GM12878 (cell line): ENCODE measurements around the gene ERAL1. TPM values are rescaled to one million over a fixed set of nuclear protein-coding genes. Genes with fewer than 3 reads are reported as not detected.

ENCODE experiments used
- ASH2L ChIP-seq: fragments of 300-600, 200-600 bp; sonication (generic); IDR thresholded peaks from 2 replicates; pipeline ENCODE4 v1.6.1; 2017; ENCODE audit warnings: low read depth, mild to moderate bottlenecking, borderline replicate concordance
- CHD2 ChIP-seq: IDR thresholded peaks from 2 replicates; pipeline ENCODE4 v1.6.1; 2011; ENCODE audit warnings: low read depth, low read length, improper control_type of control experiment, borderline replicate concordance
- GATAD2B ChIP-seq: fragments of 450-650 bp; conservative IDR thresholded peaks from 2 replicates; pipeline ENCODE4 v1.6.1; 2017; ENCODE audit warnings: low read depth, mild to moderate bottlenecking, moderate library complexity
- HDAC6 ChIP-seq: fragments of 200-600 bp; sonication (generic); IDR thresholded peaks from one replicate; pipeline ENCODE4 v1.8.0; 2017; ENCODE audit warnings: antibody characterized with exemption; ENCODE audit not compliant: unreplicated experiment
- KDM1A ChIP-seq: fragments of 200-600 bp; sonication (generic); IDR thresholded peaks from 2 replicates; pipeline ENCODE4 v1.6.1; 2016; ENCODE audit warnings: borderline replicate concordance
- MEF2A ChIP-seq: IDR thresholded peaks from 2 replicates; pipeline ENCODE4 v1.6.1; 2011; ENCODE audit warnings: low read depth, mild to moderate bottlenecking, low read length, moderate library complexity; ENCODE audit not compliant: insufficient read depth
- MLLT1 ChIP-seq: fragments of 450-650 bp; IDR thresholded peaks from 2 replicates; pipeline ENCODE4 v1.6.1; 2016; ENCODE audit warnings: mild to moderate bottlenecking
- MTA2 ChIP-seq: fragments of 450-650 bp; IDR thresholded peaks from 2 replicates; pipeline ENCODE4 v1.6.1; 2016; ENCODE audit warnings: low read depth, mild to moderate bottlenecking, moderate library complexity
- NRF1 ChIP-seq: conservative IDR thresholded peaks from 2 replicates; pipeline ENCODE4 v1.6.1; 2011; ENCODE audit warnings: mild to moderate bottlenecking, low read depth, low read length, improper control_type of control experiment
- RELA ChIP-seq: fragments of 450-650 bp; IDR thresholded peaks from 2 replicates; pipeline ENCODE4 v1.8.0; 2014; ENCODE audit warnings: borderline replicate concordance; ENCODE audit not compliant: partially characterized antibody
- RFX5 ChIP-seq: IDR thresholded peaks from 2 replicates; pipeline ENCODE4 v1.6.1; 2011; ENCODE audit warnings: low read depth, low read length, improper control_type of control experiment
- ZBED1 ChIP-seq: IDR thresholded peaks from 2 replicates; pipeline ENCODE4 v1.6.1; 2016; ENCODE audit warnings: borderline replicate concordance
- polyA plus RNA-seq, 11 experiments: library from polyadenylated mRNA; depleted of rRNA in 4 of 11; unstranded in 6 of 11; stranded (reverse) in 5 of 11; fragments of >200 nt; fragmentation: Nextera tagmentation in 4 of 11; fragmentation: Illumina TruSeq in 1 of 11; extraction: Ambion mirVana in 4 of 11; extraction: Trizol in 1 of 11; gene quantifications; 1 replicate in 1 of 11; 2 replicates in 10 of 11; pipeline versions ENCODE4 v1.2.1 to v1.2.3, GENCODE V29; 2011 to 2016; ENCODE audit warnings: inconsistent platforms in 2 of 11, missing spikeins in 2 of 11, low read depth in 1 of 11
- total RNA-seq, 4 experiments: library from RNA; depleted of rRNA in 3 of 4; stranded (reverse); fragments of >200 nt in 3 of 4; fragmentation: Illumina TruSeq in 1 of 4; extraction: Trizol in 1 of 4; gene quantifications; 2 replicates each; pipeline versions ENCODE4 v1.2.1 to v1.2.3, GENCODE V29; 2013 to 2021

Gene ERAL1
- total and polyA plus RNA-seq, 10 of the 15 experiments (the other 5 are each of a cell fraction or from before 2014, with no cell fraction given), result 27.7 to 175 (median 104) TPM

- TF ChIP-seq ASH2L (0 out of 2 replicates have a peak, but pooled peaks have one; percentile 30), MEF2A (no peak), RELA (no peak), MTA2 (0 out of 2 replicates have a peak, but pooled peaks have one; percentile 36), KDM1A (no peak), HDAC6 (peak; percentile 83), NRF1 (no peak), MLLT1 (peak; percentile 65), GATAD2B (no peak), CHD2 (0 out of 2 replicates have a peak, but pooled peaks have one; percentile 61), RFX5 (no peak), ZBED1 (no peak)
- TF ChIP-seq, all 136 proteins: peak for 15
Measured at GRCh38 chr17:28901866-28902818, 47.3 kb downstream of the ERAL1 start (continued).
